Lower leg skin (tissue), 4 donors: Measurements from ENCODE around the gene ATXN7L3. TPM values are rescaled to one million over a fixed set of nuclear protein-coding genes. Genes with fewer than 3 reads are reported as not detected.

ENCODE experiments used
- DNase-seq, 2 donors: peaks; one replicate each; pipeline ENCODE4 v3.0.0-alpha.2; 2019; ENCODE audit warnings: low spot score in 2 of 2
- H3K4me3 ChIP-seq: fragments of 200-600 bp; sonication (generic); 2 replicates; pipeline ENCODE4 v1.5.1; 2017; ENCODE audit warnings: mild to moderate bottlenecking, low read depth; ENCODE audit not compliant: poor library complexity, severe bottlenecking
- CTCF ChIP-seq, 3 donors: fragments of 450-650 bp; IDR thresholded peaks; one replicate each; pipeline ENCODE4 v1.5.1; 2016; ENCODE audit warnings: antibody characterized with exemption in 3 of 3, mild to moderate bottlenecking in 3 of 3, moderate library complexity in 2 of 3
- POLR2A ChIP-seq, 2 donors: fragments of 450-650 bp; IDR thresholded peaks; one replicate each; pipeline ENCODE4 v1.6.1; 2016 to 2017; ENCODE audit warnings: antibody characterized with exemption in 2 of 2, mild to moderate bottlenecking in 1 of 2, moderate library complexity in 1 of 2
- WGBS, 2 donors: methylation state at CpG; one replicate each; pipeline ENCODE4 v1.1.5; 2018; 5-methylcytosine and 5-hydroxymethylcytosine counted together
- intact Hi-C: fragments of 100-400 bp; cut with DNase I; formaldehyde crosslinking; loops from one replicate; pipeline ENCODE4 v1.15.0; 2023; ENCODE audit warnings: low total_unique reads
- total RNA-seq, 4 donors: library from RNA; depleted of rRNA; stranded (reverse); fragments of >200 nt; gene quantifications; one replicate each; pipeline ENCODE4 v1.1.0, GENCODE V29; 2016

The ATXN7L3 gene
- total RNA-seq, 4 donors from 2014 or later, result 62.4 to 77.9 (median 67.8) TPM

- intact Hi-C loops, result loop anchor here (5.0 kb wide), 1 partner anchor 106 kb away; the partner anchor contains the start of gene SLC25A39
- TF ChIP-seq POLR2A (IDR thresholded peaks at IDR 0.05) (no peak), CTCF (IDR thresholded peaks at IDR 0.05) (no peak)
- WGBS, 2 donors, result 68 to 79% methylated on average over 5 of the region's 5 CpGs
- DNase-seq, result no peak
- no peak overlapping the region for H3K4me3 ChIP-seq
These were observed 16.5 kb upstream of the ATXN7L3 start for GRCh38 chr17:44216173-44216572.

- intact Hi-C loops, result loop anchor here (5.0 kb wide), 1 partner anchor 107 kb away; the partner anchor contains the start of gene SLC25A39
- no peak for DNase-seq
- TF ChIP-seq POLR2A (IDR thresholded peaks at IDR 0.05) (no peak), CTCF (IDR thresholded peaks at IDR 0.05) (no peak)
- 91 to 94% methylated on average over 6 of the region's 6 CpGs for WGBS, 2 donors
- no peak overlapping the region for H3K4me3 ChIP-seq
These were observed 15.2 kb upstream of the ATXN7L3 start for GRCh38 chr17:44214896-44215295.

GRCh38 chr17:44214230-44214494 is 14.5 kb upstream of the ATXN7L3 start:
- WGBS, 2 donors, result 90 to 92% methylated on average over 1 of the region's 1 CpG
- intact Hi-C loops, result no loop called here
- TF ChIP-seq CTCF (IDR thresholded peaks at IDR 0.05) (no peak), POLR2A (IDR thresholded peaks at IDR 0.05) (no peak)
- no peak overlapping the region for H3K4me3 ChIP-seq
- DNase-seq, result no peak

GRCh38 chr17:44213403-44214229 is 13.9 kb upstream of the ATXN7L3 start:
- DNase-seq, result no peak
- TF ChIP-seq POLR2A (IDR thresholded peaks at IDR 0.05) (no peak), CTCF (IDR thresholded peaks at IDR 0.05) (no peak)
- intact Hi-C loops, result no loop called here

GRCh38 chr17:44212507-44213402 is 13.1 kb upstream of the ATXN7L3 start:
- no peak for DNase-seq
- no peak for TF ChIP-seq POLR2A (IDR thresholded peaks at IDR 0.05)
- no peak for TF ChIP-seq CTCF (IDR thresholded peaks at IDR 0.05)
- intact Hi-C loops, result no loop called here
- H3K4me3 ChIP-seq, result no peak overlapping the region
- WGBS, 2 donors, result 61 to 69% methylated on average over 18 to 29 of the region's 31 CpGs

More at GRCh38 chr17:44213403-44214229, 13.9 kb upstream of the ATXN7L3 start:
- H3K4me3 ChIP-seq, result no peak overlapping the region
- 84 to 87% methylated on average over 15 of the region's 15 CpGs for WGBS, 2 donors
